Measurements from ENCODE around the gene CGGBP1. TPM values are rescaled to one million over a fixed set of nuclear protein-coding genes. Genes with fewer than 3 reads are reported as not detected.
A peak's percentile ranks its signal among the peaks of the same experiment; 100 is the strongest.
"Not testable (repeated sequence)": the region's sequence is repeated elsewhere in the genome, so short reads cannot be mapped to it uniquely, and the experiment has no call there.

Gene CGGBP1
- total and polyA plus RNA-seq, 10 donors = 44.0 to 130 (median 77.7) TPM

- TF ChIP-seq CTCF (IDR thresholded peaks at IDR 0.05 in 8 of 11, conservative IDR thresholded peaks at IDR 0.05 in 3 of 11) (no peak), POLR2AphosphoS5 (IDR thresholded peaks at IDR 0.05) (no peak), POLR2A (IDR thresholded peaks at IDR 0.05) (no peak)
- intact Hi-C loops (cut with DNase I; ENCODE audit: low total_unique reads) = no loop called here
- H3K4me1 ChIP-seq = peaks cover 0 to 47% (median 25%) of the 10 kb centered on the region in 6 donors
- H3K9me3 ChIP-seq = peaks cover 0 to 31% (median 13%) of the 10 kb centered on the region in 8 donors
- peak overlapping the region in 2 of 8 donors; percentile 1 to 42 for H3K4me3 ChIP-seq
- no peaks in the 10 kb centered on the region for H3K27me3 ChIP-seq (replicated peaks in 1 of 7)
- WGBS, 5 donors = 16 to 31% (median 24%) methylated on average over 3 of the region's 3 CpGs
- DNase-seq = no peak
- H3K36me3 ChIP-seq = no peaks in the 10 kb centered on the region
- H3K27ac ChIP-seq = peak overlapping the region in 2 of 8 donors; percentile 14 to 18
Observed at GRCh38 chr3:88030210-88030609, 28.6 kb downstream of the CGGBP1 start.

GRCh38 chr3:88028876-88029275 lies 29.9 kb downstream of the CGGBP1 start:
- 96 to 98% (median 97%) methylated on average over 2 of the region's 2 CpGs for WGBS, 5 donors
- Histone ChIP-seq H3K4me3 (no peak overlapping the region), H3K4me1 (peaks cover 0 to 41% (median 25%) of the 10 kb centered on the region in 6 donors), H3K9me3 (peaks cover 0 to 31% (median 13%) of the 10 kb centered on the region in 8 donors), H3K36me3 (no peaks in the 10 kb centered on the region), H3K27me3 (replicated peaks in 1 of 7) (no peaks in the 10 kb centered on the region), H3K27ac (no peak overlapping the region)
- TF ChIP-seq POLR2A (IDR thresholded peaks at IDR 0.05) (no peak), CTCF (IDR thresholded peaks at IDR 0.05 in 8 of 11, conservative IDR thresholded peaks at IDR 0.05 in 3 of 11) (no peak), POLR2AphosphoS5 (IDR thresholded peaks at IDR 0.05) (no peak)
- intact Hi-C loops (cut with DNase I; ENCODE audit: low total_unique reads) = no loop called here
- DNase-seq = no peak

- Histone ChIP-seq H3K36me3 (no peaks in the 10 kb centered on the region), H3K4me3 (no peak overlapping the region), H3K9me3 (peaks cover 0 to 31% (median 13%) of the 10 kb centered on the region in 8 donors), H3K4me1 (peaks cover 0 to 5% (median 0%) of the 10 kb centered on the region in 6 donors), H3K27ac (no peak overlapping the region), H3K27me3 (replicated peaks in 1 of 7) (no peaks in the 10 kb centered on the region)
- intact Hi-C loops (cut with DNase I; ENCODE audit: low total_unique reads) = no loop called here
- TF ChIP-seq CTCF (IDR thresholded peaks at IDR 0.05 in 8 of 11, conservative IDR thresholded peaks at IDR 0.05 in 3 of 11) = no peak
- no peak for TF ChIP-seq POLR2A (IDR thresholded peaks at IDR 0.05)
- TF ChIP-seq POLR2AphosphoS5 (IDR thresholded peaks at IDR 0.05) = no peak
- no peak for DNase-seq
- 75 to 92% (median 81%) methylated on average over 4 of the region's 4 CpGs for WGBS, 5 donors
Observed at GRCh38 chr3:88025001-88025552, 33.7 kb downstream of the CGGBP1 start.

GRCh38 chr3:88019024-88019423 lies 39.8 kb downstream of the CGGBP1 start:
- no peak for DNase-seq
- H3K27ac ChIP-seq = no peak overlapping the region
- H3K36me3 ChIP-seq = no peaks in the 10 kb centered on the region
- H3K27me3 ChIP-seq (replicated peaks in 1 of 7) = no peaks in the 10 kb centered on the region
- peaks cover 0 to 11% (median 0%) of the 10 kb centered on the region in 6 donors for H3K4me1 ChIP-seq
- TF ChIP-seq POLR2A (IDR thresholded peaks at IDR 0.05) (no peak), POLR2AphosphoS5 (IDR thresholded peaks at IDR 0.05) (no peak), CTCF (IDR thresholded peaks at IDR 0.05 in 8 of 11, conservative IDR thresholded peaks at IDR 0.05 in 3 of 11) (no peak)
- intact Hi-C loops (cut with DNase I; ENCODE audit: low total_unique reads) = no loop called here
- WGBS, 5 donors = 24 to 47% (median 29%) methylated on average over 2 of the region's 2 CpGs
- H3K9me3 ChIP-seq = peaks cover 0 to 3% (median 0%) of the 10 kb centered on the region in 8 donors
- no peak overlapping the region for H3K4me3 ChIP-seq

- H3K36me3 ChIP-seq; H3K4me3 ChIP-seq; H3K27ac ChIP-seq; H3K27me3 ChIP-seq (replicated peaks in 1 of 7); DNase-seq; H3K9me3 ChIP-seq; intact Hi-C loops (cut with DNase I; ENCODE audit: low total_unique reads): not testable (repeated sequence)
- peaks cover 0 to 11% (median 0%) of the 10 kb centered on the region in 6 donors for H3K4me1 ChIP-seq
- 94 to 99% (median 97%) methylated on average over 16 to 35 of the region's 35 CpGs for WGBS, 5 donors
Observed at GRCh38 chr3:88015656-88016055, 43.1 kb downstream of the CGGBP1 start.
